Thoracic aorta (tissue), 2 donors: ENCODE data around the gene PDIA3. TPM values are rescaled to one million over a fixed set of nuclear protein-coding genes. Genes with fewer than 3 reads are reported as not detected.
A peak's percentile ranks its signal among the peaks of the same experiment; 100 is the strongest.

Source experiments
- ATAC-seq: fragments of 150-250 bp; one replicate; pipeline ENCODE4 v1.8.0; 2017; ENCODE audit warnings: low read depth; ENCODE audit not compliant: insufficient number of reproducible peaks, low FRiP score
- DNase-seq: peaks from one replicate; pipeline ENCODE4 v3.0.0-alpha.2; 2020; ENCODE audit warnings: low spot score
- H3K27ac ChIP-seq, 2 donors: fragments of 200-600 bp; sonication (generic); 1 replicate in 1 of 2; 2 replicates in 1 of 2; pipeline ENCODE4 v1.5.1; 2016; ENCODE audit warnings: mild to moderate bottlenecking in 2 of 2, moderate library complexity in 2 of 2
- H3K27me3 ChIP-seq: fragments of 200-600 bp; sonication (generic); replicated peaks from 2 replicates; pipeline ENCODE4 v1.6.0; 2016; ENCODE audit warnings: mild to moderate bottlenecking; ENCODE audit not compliant: insufficient read depth
- H3K36me3 ChIP-seq: fragments of 200-600 bp; sonication (generic); one replicate; pipeline ENCODE4 v1.5.1; 2016
- H3K4me1 ChIP-seq, 2 donors: fragments of 200-600 bp; sonication (generic); 1 replicate in 1 of 2; 2 replicates in 1 of 2; pipeline versions ENCODE4 v1.5.1 to v1.6.0; 2016; ENCODE audit warnings: low read depth in 2 of 2, mild to moderate bottlenecking in 1 of 2; ENCODE audit not compliant: control insufficient read depth in 1 of 2
- H3K4me3 ChIP-seq: fragments of 200-600 bp; sonication (generic); 2 replicates; pipeline ENCODE4 v1.5.1; 2016; ENCODE audit warnings: mild to moderate bottlenecking
- H3K9me3 ChIP-seq: fragments of 200-600 bp; sonication (generic); 2 replicates; pipeline ENCODE4 v1.5.1; 2016
- CTCF ChIP-seq: fragments of 200-600 bp; sonication (generic); IDR thresholded peaks from one replicate; pipeline ENCODE4 v1.5.1; 2019; ENCODE audit warnings: antibody characterized with exemption
- total RNA-seq, 2 donors: library from RNA; depleted of rRNA; stranded (reverse); fragments of >200 nt; gene quantifications; one replicate each; pipeline versions ENCODE4 v1.1.0 to v1.2.3, GENCODE V29; 2016

The PDIA3 gene
- total RNA-seq, 2 donors from 2014 or later, result 136 to 144 TPM

GRCh38 chr15:43794269-43795037 lies 48.2 kb downstream of the PDIA3 start:
- H3K27ac ChIP-seq, result peak overlapping the region in 1 of 2 donors; percentile 38
- peaks cover 17% of the 10 kb centered on the region for H3K36me3 ChIP-seq
- H3K4me3 ChIP-seq, result peak overlapping the region; percentile 77
- DNase-seq (no peak), ATAC-seq (no peak)
- no peaks in the 10 kb centered on the region for H3K27me3 ChIP-seq
- no peak for TF ChIP-seq CTCF
- no peaks in the 10 kb centered on the region for H3K9me3 ChIP-seq
- peaks cover 17 to 47% of the 10 kb centered on the region in 2 donors for H3K4me1 ChIP-seq

- no peak for ATAC-seq
- Histone ChIP-seq H3K4me3 (no peak overlapping the region), H3K27ac (peak overlapping the region in 1 of 2 donors; percentile 9), H3K36me3 (peaks cover 19% of the 10 kb centered on the region), H3K27me3 (no peaks in the 10 kb centered on the region), H3K4me1 (peaks cover 22 to 55% of the 10 kb centered on the region in 2 donors), H3K9me3 (no peaks in the 10 kb centered on the region)
- no peak for TF ChIP-seq CTCF
- DNase-seq, result no peak
Measured at GRCh38 chr15:43795197-43795596, 49.0 kb downstream of the PDIA3 start.

- Histone ChIP-seq H3K4me3 (no peak overlapping the region), H3K27ac (no peak overlapping the region), H3K4me1 (peaks cover 22 to 56% of the 10 kb centered on the region in 2 donors), H3K9me3 (no peaks in the 10 kb centered on the region), H3K36me3 (peaks cover 19% of the 10 kb centered on the region), H3K27me3 (no peaks in the 10 kb centered on the region)
- no peak for DNase-seq
- no peak for TF ChIP-seq CTCF
- no peak for ATAC-seq
Measured at GRCh38 chr15:43795997-43796396, 49.8 kb downstream of the PDIA3 start.

- TF ChIP-seq CTCF, result no peak
- no peak for ATAC-seq
- DNase-seq, result no peak
- Histone ChIP-seq H3K27me3 (no peaks in the 10 kb centered on the region), H3K36me3 (peaks cover 19% of the 10 kb centered on the region), H3K4me1 (peaks cover 22 to 62% of the 10 kb centered on the region in 2 donors), H3K27ac (no peak overlapping the region), H3K4me3 (no peak overlapping the region), H3K9me3 (no peaks in the 10 kb centered on the region)
Measured at GRCh38 chr15:43796566-43796965, 50.3 kb downstream of the PDIA3 start.

- DNase-seq (no peak), ATAC-seq (no peak)
- Histone ChIP-seq H3K36me3 (peaks cover 19% of the 10 kb centered on the region), H3K9me3 (no peaks in the 10 kb centered on the region), H3K4me1 (peaks cover 11 to 49% of the 10 kb centered on the region in 2 donors), H3K27ac (peak overlapping the region; percentile 82 to 93), H3K27me3 (no peaks in the 10 kb centered on the region), H3K4me3 (no peak overlapping the region)
- TF ChIP-seq CTCF, result no peak
Measured at GRCh38 chr15:43799209-43799944, 53.1 kb downstream of the PDIA3 start.
